Breast epithelium (tissue), 3 donors: ENCODE data around the gene WNT3.

Experiments used
- CTCF ChIP-seq, 3 donors: fragments of 450-650 bp; IDR thresholded peaks; one replicate each; pipeline ENCODE4 v1.5.1; 2016 to 2017; ENCODE audit warnings: antibody characterized with exemption in 3 of 3, mild to moderate bottlenecking in 3 of 3, moderate library complexity in 3 of 3
- POLR2A ChIP-seq: fragments of 450-650 bp; IDR thresholded peaks from one replicate; pipeline ENCODE4 v1.6.1; 2016; ENCODE audit warnings: antibody characterized with exemption, mild to moderate bottlenecking, moderate library complexity
- POLR2AphosphoS5 ChIP-seq, 3 donors: sonication (generic); formaldehyde crosslinking; IDR thresholded peaks; one replicate each; pipeline ENCODE4 v1.6.1; 2017; ENCODE audit warnings: antibody characterized with exemption in 3 of 3

GRCh38 chr17:46851029-46851741 is 32.7 kb upstream of the WNT3 start, which contains the start of gene WNT9B:
- no peak for TF ChIP-seq CTCF (IDR thresholded peaks at IDR 0.05)
- no peak for TF ChIP-seq POLR2A
- TF ChIP-seq POLR2AphosphoS5 (IDR thresholded peaks at IDR 0.05): no peak
